HG03558 (cell line): Measurements from ENCODE around the gene ADAMTS9.

Experiments
- ATAC-seq: cut with Tn5 transposase; IDR thresholded peaks from one replicate; pipeline ENCODE4 v1.9.1; 2021; ENCODE audit warnings: moderate number of reproducible peaks; ENCODE audit not compliant: unreplicated experiment; ENCODE audit errors: extremely low read depth

ADAMTS9 gene

GRCh38 chr3:64655160-64655559, 32.6 kb downstream of the ADAMTS9 start:
- no peak for ATAC-seq

- ATAC-seq, result no peak
Measured at GRCh38 chr3:64654013-64654412, 33.8 kb downstream of the ADAMTS9 start.

- no peak for ATAC-seq
Measured at GRCh38 chr3:64653101-64653500, 34.7 kb downstream of the ADAMTS9 start.

GRCh38 chr3:64651741-64652241, 36.0 kb downstream of the ADAMTS9 start:
- no peak for ATAC-seq

GRCh38 chr3:64651303-64651702, 36.5 kb downstream of the ADAMTS9 start:
- no peak for ATAC-seq

- no peak for ATAC-seq
Measured at GRCh38 chr3:64650715-64651114, 37.1 kb downstream of the ADAMTS9 start.

GRCh38 chr3:64650096-64650622, 37.6 kb downstream of the ADAMTS9 start:
- no peak for ATAC-seq

GRCh38 chr3:64648927-64649906, 38.6 kb downstream of the ADAMTS9 start:
- no peak for ATAC-seq

- no peak for ATAC-seq
Measured at GRCh38 chr3:64647825-64648224, 40.0 kb downstream of the ADAMTS9 start.

- ATAC-seq, result no peak
Measured at GRCh38 chr3:64645243-64645642, 42.6 kb downstream of the ADAMTS9 start.

- ATAC-seq, result no peak
Measured at GRCh38 chr3:64644483-64644882, 43.3 kb downstream of the ADAMTS9 start.

- no peak for ATAC-seq
Measured at GRCh38 chr3:64642327-64643151, 45.3 kb downstream of the ADAMTS9 start.

GRCh38 chr3:64638981-64639481, 48.8 kb downstream of the ADAMTS9 start:
- ATAC-seq, result no peak

- ATAC-seq, result no peak
Measured at GRCh38 chr3:64638511-64638910, 49.3 kb downstream of the ADAMTS9 start.

- ATAC-seq, result no peak
Measured at GRCh38 chr3:64634417-64634816, 53.4 kb downstream of the ADAMTS9 start.

- ATAC-seq, result no peak
Measured at GRCh38 chr3:64631951-64632350, 55.8 kb downstream of the ADAMTS9 start.

- no peak for ATAC-seq
Measured at GRCh38 chr3:64627471-64628321, 60.1 kb downstream of the ADAMTS9 start.

GRCh38 chr3:64627042-64627441, 60.8 kb downstream of the ADAMTS9 start:
- ATAC-seq, result no peak

- no peak for ATAC-seq
Measured at GRCh38 chr3:64625381-64625780, 62.4 kb downstream of the ADAMTS9 start.

- no peak for ATAC-seq
Measured at GRCh38 chr3:64623125-64623524, 64.7 kb downstream of the ADAMTS9 start.
